SK-N-MC (cell line): ENCODE results near the gene ASB8.
"Not testable (repeated sequence)": the region's sequence is repeated elsewhere in the genome, so short reads cannot be mapped to it uniquely, and the experiment has no call there.

ENCODE experiments used
- DNase-seq: peaks from one replicate; pipeline ENCODE4 v3.0.0-alpha.2; 2011; ENCODE audit warnings: low read depth, low spot score
- H3K27ac ChIP-seq: fragments of 200-600 bp; sonication (generic); 2 replicates; pipeline ENCODE4 v1.5.1; 2016; ENCODE audit warnings: mixed run types
- H3K36me3 ChIP-seq: fragments of 200-600 bp; sonication (generic); 2 replicates; pipeline ENCODE4 v1.6.1; 2017; ENCODE audit warnings: antibody characterized with exemption, low read length, mixed read lengths; ENCODE audit not compliant: insufficient read depth
- H3K4me3 ChIP-seq: fragments of 200-600 bp; sonication (generic); 2 replicates; pipeline ENCODE4 v1.5.1; 2016
- H3K9ac ChIP-seq: fragments of 200-600 bp; sonication (generic); 2 replicates; pipeline ENCODE4 v1.8.0; 2017; ENCODE audit warnings: mixed run types, mixed read lengths; ENCODE audit not compliant: insufficient read length
- H3K9me3 ChIP-seq: fragments of 200-600 bp; sonication (generic); 2 replicates; pipeline ENCODE4 v1.6.1; 2017; ENCODE audit warnings: low read depth, mild to moderate bottlenecking, antibody characterized with exemption, low read length, moderate library complexity, mixed read lengths
- EZH2 ChIP-seq: fragments of 200-600 bp; sonication (generic); IDR thresholded peaks from one replicate; pipeline ENCODE4 v1.6.1; 2017; ENCODE audit warnings: antibody characterized with exemption
- FOXP2 ChIP-seq: optimal IDR thresholded peaks from 2 replicates; pipeline ENCODE3; 2011; ENCODE audit warnings: mild to moderate bottlenecking, moderate library complexity; ENCODE audit not compliant: insufficient read depth; ENCODE audit errors: extremely low read length, control extremely low read depth
- POLR2AphosphoS5 ChIP-seq: IDR thresholded peaks from 2 replicates; pipeline ENCODE4 v1.6.1; 2012; ENCODE audit warnings: mild to moderate bottlenecking, low read depth, low read length, borderline replicate concordance

ASB8 gene

DNA sequence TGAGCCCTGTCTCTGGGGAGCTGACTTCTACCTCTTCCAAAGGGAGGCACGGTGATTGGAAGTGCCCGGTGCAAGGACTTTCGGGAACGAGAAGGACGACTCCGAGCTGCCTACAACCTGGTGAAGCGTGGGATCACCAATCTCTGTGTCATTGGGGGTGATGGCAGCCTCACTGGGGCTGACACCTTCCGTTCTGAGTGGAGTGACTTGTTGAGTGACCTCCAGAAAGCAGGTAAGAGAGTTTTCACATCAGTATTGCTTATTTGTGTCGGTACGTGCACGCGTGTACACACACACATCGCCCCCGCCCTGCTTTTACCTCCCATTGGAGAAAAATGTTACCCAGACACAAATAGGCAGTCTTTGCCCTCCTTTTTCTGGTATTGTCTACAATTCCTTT is 24.5 kb downstream of the ASB8 start:
- H3K9me3 ChIP-seq = no peaks in the 10 kb centered on the region
- H3K27ac ChIP-seq = no peak overlapping the region
- no peak overlapping the region for H3K9ac ChIP-seq
- no peak overlapping the region for H3K4me3 ChIP-seq
- H3K36me3 ChIP-seq = peaks cover 82% of the 10 kb centered on the region
- TF ChIP-seq FOXP2 = no peak
- TF ChIP-seq EZH2 = no peak
- TF ChIP-seq POLR2AphosphoS5 = no peak
- no peak for DNase-seq

DNA sequence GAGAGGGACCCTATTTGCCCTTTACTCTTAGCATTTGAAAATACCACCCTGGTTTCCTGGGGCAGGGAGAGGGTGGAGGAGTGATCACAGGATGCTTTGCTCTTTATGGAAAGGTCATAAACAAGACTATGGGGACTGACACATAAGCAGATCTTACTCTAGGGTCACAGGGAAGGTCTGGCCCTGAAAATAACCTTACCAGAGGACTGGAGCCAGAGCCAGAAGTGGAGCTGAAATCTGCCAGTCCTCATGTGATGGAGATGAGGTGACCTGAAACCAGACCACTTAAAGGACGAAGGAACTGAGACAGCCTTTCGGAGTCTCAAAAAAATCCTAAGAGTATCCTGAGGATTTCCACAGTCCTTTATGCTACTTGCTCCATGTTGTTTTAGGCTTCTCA is 25.8 kb downstream of the ASB8 start:
- Histone ChIP-seq H3K4me3 (no peak overlapping the region), H3K9ac (no peak overlapping the region), H3K36me3 (peaks cover 86% of the 10 kb centered on the region), H3K9me3 (no peaks in the 10 kb centered on the region), H3K27ac (no peak overlapping the region)
- no peak for TF ChIP-seq EZH2
- TF ChIP-seq FOXP2 = no peak
- TF ChIP-seq POLR2AphosphoS5 = no peak
- DNase-seq = no peak

- Histone ChIP-seq H3K36me3 (peaks cover 93% of the 10 kb centered on the region), H3K9me3 (no peaks in the 10 kb centered on the region), H3K27ac (no peak overlapping the region), H3K9ac (no peak overlapping the region), H3K4me3 (no peak overlapping the region)
- no peak for DNase-seq
- TF ChIP-seq EZH2 = no peak
- no peak for TF ChIP-seq POLR2AphosphoS5
- TF ChIP-seq FOXP2 = no peak
Measured at GRCh38 chr12:48129376-48129775, 27.9 kb downstream of the ASB8 start.

GRCh38 chr12:48128800-48129199 is 28.5 kb downstream of the ASB8 start:
- DNase-seq = no peak
- Histone ChIP-seq H3K9ac (no peak overlapping the region), H3K9me3 (no peaks in the 10 kb centered on the region), H3K4me3 (no peak overlapping the region), H3K27ac (no peak overlapping the region), H3K36me3 (peaks cover 93% of the 10 kb centered on the region)
- no peak for TF ChIP-seq EZH2
- no peak for TF ChIP-seq POLR2AphosphoS5
- TF ChIP-seq FOXP2 = no peak

- no peak for DNase-seq
- H3K27ac ChIP-seq = no peak overlapping the region
- H3K9ac ChIP-seq = no peak overlapping the region
- H3K36me3 ChIP-seq = peaks cover 93% of the 10 kb centered on the region
- H3K4me3 ChIP-seq = no peak overlapping the region
- TF ChIP-seq EZH2 (no peak), FOXP2 (no peak), POLR2AphosphoS5 (no peak)
- no peaks in the 10 kb centered on the region for H3K9me3 ChIP-seq
Measured at GRCh38 chr12:48126953-48127630, 30.2 kb downstream of the ASB8 start.

- Histone ChIP-seq H3K27ac (no peak overlapping the region), H3K9ac (no peak overlapping the region), H3K36me3 (peaks cover 86% of the 10 kb centered on the region), H3K4me3 (no peak overlapping the region), H3K9me3 (no peaks in the 10 kb centered on the region)
- DNase-seq = no peak
- TF ChIP-seq POLR2AphosphoS5 = no peak
Measured at GRCh38 chr12:48125985-48126384, 31.3 kb downstream of the ASB8 start.

- H3K36me3 ChIP-seq = peaks cover 81% of the 10 kb centered on the region
- not testable (repeated sequence) for DNase-seq, H3K9ac ChIP-seq, H3K27ac ChIP-seq, H3K4me3 ChIP-seq, H3K9me3 ChIP-seq
Measured at GRCh38 chr12:48125542-48125941, 31.8 kb downstream of the ASB8 start.

DNA sequence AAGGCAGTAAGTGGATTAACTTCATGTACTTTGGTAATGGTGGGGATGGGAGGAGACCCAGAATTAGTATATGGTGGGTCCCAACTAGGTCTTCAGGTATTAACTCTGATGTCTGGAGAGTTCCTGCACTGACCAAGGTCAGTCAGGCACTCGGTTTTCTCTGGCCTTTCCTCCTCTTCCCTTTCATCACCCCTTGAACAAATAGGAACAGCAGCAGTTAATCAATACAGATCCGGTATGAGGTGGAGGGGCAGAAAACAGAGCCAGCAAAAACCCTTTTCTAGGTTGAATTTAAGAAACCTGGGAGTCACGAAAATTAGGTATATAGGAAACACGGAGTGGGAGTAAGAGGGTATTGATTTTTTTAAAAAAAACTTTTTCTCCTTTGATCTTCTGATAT is 34.1 kb downstream of the ASB8 start:
- no peak for DNase-seq
- H3K36me3 ChIP-seq = peaks cover 60% of the 10 kb centered on the region
- TF ChIP-seq POLR2AphosphoS5 = no peak
- TF ChIP-seq EZH2 = no peak
- no peak for TF ChIP-seq FOXP2

GRCh38 chr12:48122065-48122834 is 35.1 kb downstream of the ASB8 start:
- H3K36me3 ChIP-seq = peaks cover 53% of the 10 kb centered on the region
- no peak for DNase-seq
- TF ChIP-seq EZH2 = no peak
- TF ChIP-seq FOXP2 = no peak
- TF ChIP-seq POLR2AphosphoS5 = no peak
- no peaks in the 10 kb centered on the region for H3K9me3 ChIP-seq
- H3K27ac ChIP-seq = no peak overlapping the region
- H3K9ac ChIP-seq = no peak overlapping the region
- H3K4me3 ChIP-seq = no peak overlapping the region

More for the DNA sequence above, 34.1 kb downstream of the ASB8 start:
- H3K4me3 ChIP-seq = no peak overlapping the region
- no peaks in the 10 kb centered on the region for H3K9me3 ChIP-seq
- H3K27ac ChIP-seq = no peak overlapping the region
- H3K9ac ChIP-seq = no peak overlapping the region
